ENCODE results near the gene BTBD6. TPM values are rescaled to one million over a fixed set of nuclear protein-coding genes. Genes with fewer than 3 reads are reported as not detected.

BTBD6 gene
- 8.3 and 9.3 TPM in 2 replicates for total RNA-seq (2014; rRNA removed; shearing (Covaris generic))
- 9.8 and 12.7 TPM in 2 replicates for polyA plus RNA-seq (2015; cell fraction: cytosol; rRNA removed)
- 10.1 and 11.2 TPM in 2 replicates for polyA plus RNA-seq (2015; cell fraction: nucleus; rRNA removed)

GRCh38 chr14:105248368-105249181, at the start of gene BTBD6:
Gene BTBD6, plus strand, starts transcription at chr14:105248533. Its CDS starts 179 bp downstream, at chr14:105248712.
- peak; percentile 28 for DNase-seq (ENCODE audit: low read depth)

DNA sequence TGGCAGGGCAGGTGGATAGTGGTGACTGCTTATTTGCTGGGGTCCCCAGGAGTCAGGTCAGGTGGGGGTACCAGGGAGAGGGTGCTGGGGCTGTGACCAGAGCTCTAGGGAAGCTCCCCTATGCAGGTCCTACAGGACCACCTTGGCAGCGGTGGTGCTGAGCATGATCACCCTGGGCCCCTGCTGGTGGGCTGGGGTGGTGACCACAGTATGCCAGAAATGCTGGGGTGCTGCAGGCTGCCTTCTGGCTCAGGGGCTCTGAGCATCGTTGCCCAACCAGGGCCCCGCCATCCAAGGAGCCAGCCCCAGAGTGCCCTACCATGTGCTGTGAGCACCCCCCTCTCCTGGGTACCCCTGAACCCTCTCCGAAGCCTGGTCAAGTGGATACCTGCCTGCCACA, 49.7 kb upstream of the BTBD6 start:
- DNase-seq (ENCODE audit: low read depth): no peak

GRCh38 chr14:105199093-105199492, 49.2 kb upstream of the BTBD6 start:
- peak; percentile 70 for DNase-seq (ENCODE audit: low read depth)

DNA sequence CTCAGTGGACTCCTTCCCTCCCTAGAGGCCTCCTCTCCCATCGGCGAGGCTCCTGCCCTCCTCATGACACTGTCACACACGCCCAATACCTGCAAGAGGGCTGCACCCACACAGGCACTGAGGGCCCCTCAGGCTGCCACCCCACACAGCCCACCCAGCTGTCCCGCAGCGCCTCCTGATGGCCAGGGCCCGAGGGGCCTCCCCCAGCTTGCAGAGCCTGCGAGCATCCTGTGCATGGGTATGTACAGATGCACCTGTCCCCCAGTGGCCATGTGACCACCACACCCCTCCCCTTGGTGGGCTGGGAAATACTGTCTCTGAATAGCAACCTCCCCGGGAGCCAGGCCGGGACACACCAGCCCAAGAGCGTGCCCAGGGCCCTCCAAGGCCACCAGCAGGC, 48.3 kb upstream of the BTBD6 start:
- no peak for DNase-seq (ENCODE audit: low read depth)

- DNase-seq (ENCODE audit: low read depth): no peak
Measured at GRCh38 chr14:105200641-105201040, 47.7 kb upstream of the BTBD6 start.

GRCh38 chr14:105201156-105201924, 47.0 kb upstream of the BTBD6 start:
- no peak for DNase-seq (ENCODE audit: low read depth)

- no peak for DNase-seq (ENCODE audit: low read depth)
Measured at GRCh38 chr14:105201925-105202513, 46.3 kb upstream of the BTBD6 start.

DNA sequence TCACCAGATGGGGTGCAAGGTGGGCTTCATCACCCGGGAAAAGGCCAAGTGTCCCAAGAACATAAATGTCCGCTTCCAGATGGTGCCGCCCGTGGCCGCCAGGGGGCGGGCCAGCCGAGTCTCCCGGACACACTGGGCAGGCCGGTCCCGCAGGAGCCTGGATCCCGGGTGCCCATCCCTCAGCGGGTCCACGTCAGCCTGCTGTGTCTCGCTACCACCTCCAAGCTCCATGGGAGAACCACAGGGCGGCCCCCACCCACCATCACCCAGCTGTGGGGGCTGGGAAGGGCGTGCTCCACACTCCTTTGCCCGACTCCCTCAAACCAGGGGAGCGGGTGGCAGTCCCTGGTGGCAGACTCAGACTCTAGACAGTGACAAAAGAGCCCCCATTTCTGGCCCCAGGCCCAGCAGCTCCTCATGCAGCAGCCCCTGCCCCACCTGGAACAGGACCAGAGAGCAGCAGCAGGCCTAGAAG, 45.2 kb upstream of the BTBD6 start:
- peak; percentile 39 for DNase-seq (ENCODE audit: low read depth)

GRCh38 chr14:105203701-105204100, 44.6 kb upstream of the BTBD6 start:
- no peak for DNase-seq (ENCODE audit: low read depth)

GRCh38 chr14:105204206-105204930, 44.0 kb upstream of the BTBD6 start:
- peak; percentile 15 for DNase-seq (ENCODE audit: low read depth)

DNA sequence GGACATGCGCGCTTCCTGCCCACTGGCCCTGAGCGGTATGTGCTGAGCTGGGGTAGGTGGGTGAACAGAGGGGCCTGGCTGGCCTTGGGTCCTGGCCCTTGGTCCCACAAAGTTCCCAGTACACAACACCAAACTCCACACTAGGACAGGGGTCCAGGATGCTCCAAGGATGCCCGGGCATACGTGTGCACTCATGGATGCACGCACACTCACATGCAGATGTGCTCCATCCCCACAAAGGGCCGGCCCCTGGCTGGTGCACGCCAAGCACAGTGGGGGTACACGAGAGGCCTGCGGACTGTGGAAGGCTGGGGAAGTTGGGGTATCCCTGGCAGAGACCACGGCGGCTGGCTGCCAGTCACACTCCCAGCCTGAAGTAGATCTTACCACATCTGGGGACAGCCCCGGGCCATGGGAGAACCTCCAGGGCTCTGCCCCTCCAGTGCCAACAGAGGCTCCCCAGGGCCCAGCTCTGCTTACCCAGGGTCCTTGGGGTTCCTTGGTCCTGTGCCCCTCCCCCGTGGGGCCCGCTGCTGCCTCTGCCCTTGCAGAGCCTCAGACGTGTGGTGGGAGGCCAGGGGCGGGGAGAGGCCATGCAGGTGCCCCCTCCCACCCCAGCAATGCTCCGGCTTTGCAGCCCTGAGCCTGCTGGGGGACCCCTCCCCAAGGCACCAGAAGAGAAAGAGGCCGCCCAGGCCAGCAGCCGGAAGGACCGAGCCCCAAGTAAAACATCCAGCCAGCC, 43.2 kb upstream of the BTBD6 start:
- DNase-seq (ENCODE audit: low read depth): no peak

DNA sequence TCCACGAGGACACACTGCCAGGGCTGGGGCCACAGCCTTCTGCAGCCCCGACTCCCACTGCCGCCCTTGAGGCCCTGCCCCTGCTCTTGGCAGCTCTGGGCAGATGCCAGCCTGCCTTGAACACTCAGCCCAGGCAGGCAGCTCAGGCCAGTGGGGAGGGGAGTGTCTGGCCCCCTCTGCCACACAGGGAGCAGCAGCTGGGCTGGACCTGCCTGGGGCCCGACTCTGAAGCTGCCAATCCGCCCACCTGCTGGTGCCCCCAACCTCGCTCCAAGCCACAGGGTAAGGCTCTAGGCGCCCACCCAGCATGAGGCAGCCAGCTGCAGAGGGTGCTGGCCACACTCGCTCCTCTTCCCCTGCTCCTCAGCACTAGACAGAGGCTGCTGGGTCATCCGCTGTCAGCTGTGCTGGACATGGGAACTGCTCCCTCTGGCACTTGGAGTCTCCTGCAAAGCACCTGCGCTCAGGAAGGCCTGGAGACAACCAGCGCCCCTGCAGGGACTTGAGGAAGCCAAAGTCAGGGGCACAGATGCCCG, 42.6 kb upstream of the BTBD6 start:
- peak; percentile 24 for DNase-seq (ENCODE audit: low read depth)

DNA sequence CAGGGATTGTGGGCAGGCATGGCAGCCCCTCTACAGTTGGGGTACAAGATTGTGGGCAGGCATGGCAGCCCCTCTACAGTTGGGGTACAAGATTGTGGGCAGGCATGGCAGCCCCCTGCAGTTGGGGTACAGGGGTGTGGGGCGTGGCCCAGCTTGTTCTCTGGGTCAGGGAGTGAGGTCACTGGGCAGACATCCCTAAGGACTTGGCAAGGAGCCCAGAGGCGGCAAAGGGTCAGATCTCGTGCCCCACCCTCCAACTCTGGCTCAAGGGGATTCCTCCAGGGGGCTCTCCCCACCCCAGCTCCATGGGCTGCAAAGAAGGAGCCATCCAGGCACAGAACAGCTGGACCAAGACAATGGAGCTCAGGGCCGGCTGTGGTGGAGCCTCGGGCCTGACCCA, 41.5 kb upstream of the BTBD6 start:
- no peak for DNase-seq (ENCODE audit: low read depth)

GRCh38 chr14:105207460-105207901, 40.9 kb upstream of the BTBD6 start:
- no peak for DNase-seq (ENCODE audit: low read depth)

GRCh38 chr14:105207996-105208737, 40.2 kb upstream of the BTBD6 start:
- DNase-seq (ENCODE audit: low read depth): no peak

DNA sequence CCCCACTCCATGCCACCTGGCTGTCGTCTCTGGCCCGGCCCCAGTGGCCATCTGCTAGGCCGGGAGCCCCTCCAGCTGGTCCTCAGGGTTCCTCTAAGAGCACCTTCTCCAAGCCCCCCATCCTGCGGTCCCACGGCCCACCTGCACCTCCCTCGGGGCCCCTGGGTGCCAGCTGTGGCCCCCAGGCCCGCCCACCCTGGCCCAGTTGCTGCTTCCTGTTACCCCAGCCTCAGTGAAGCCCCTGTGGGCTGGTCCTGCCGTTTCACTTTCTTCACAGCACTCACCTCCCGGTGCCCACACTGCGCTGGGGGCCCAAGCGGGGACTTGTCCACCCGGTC, 39.6 kb upstream of the BTBD6 start:
- DNase-seq (ENCODE audit: low read depth): no peak

- no peak for DNase-seq (ENCODE audit: low read depth)
Measured at GRCh38 chr14:105209091-105209490, 39.2 kb upstream of the BTBD6 start.

DNA sequence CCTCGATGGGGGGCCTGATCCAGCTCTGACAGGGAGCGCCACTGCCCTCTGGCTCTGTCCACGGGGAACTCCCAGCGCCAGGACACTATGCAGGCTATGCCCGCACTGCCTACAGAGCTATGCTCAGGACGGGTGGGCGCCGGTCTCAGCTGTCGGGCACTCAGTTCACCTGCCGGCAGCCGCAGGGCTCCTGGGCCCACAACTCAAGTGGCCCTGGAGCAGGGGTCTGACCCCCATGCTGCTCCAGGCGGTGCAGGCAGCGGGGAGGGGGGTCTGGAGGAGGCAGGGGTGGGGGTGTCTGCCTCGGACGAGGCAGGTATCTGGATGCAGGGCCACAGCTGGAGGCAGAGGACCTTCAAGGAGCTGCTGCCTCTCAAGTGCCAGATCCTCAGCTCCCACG, 38.7 kb upstream of the BTBD6 start:
- DNase-seq (ENCODE audit: low read depth): no peak

DNA sequence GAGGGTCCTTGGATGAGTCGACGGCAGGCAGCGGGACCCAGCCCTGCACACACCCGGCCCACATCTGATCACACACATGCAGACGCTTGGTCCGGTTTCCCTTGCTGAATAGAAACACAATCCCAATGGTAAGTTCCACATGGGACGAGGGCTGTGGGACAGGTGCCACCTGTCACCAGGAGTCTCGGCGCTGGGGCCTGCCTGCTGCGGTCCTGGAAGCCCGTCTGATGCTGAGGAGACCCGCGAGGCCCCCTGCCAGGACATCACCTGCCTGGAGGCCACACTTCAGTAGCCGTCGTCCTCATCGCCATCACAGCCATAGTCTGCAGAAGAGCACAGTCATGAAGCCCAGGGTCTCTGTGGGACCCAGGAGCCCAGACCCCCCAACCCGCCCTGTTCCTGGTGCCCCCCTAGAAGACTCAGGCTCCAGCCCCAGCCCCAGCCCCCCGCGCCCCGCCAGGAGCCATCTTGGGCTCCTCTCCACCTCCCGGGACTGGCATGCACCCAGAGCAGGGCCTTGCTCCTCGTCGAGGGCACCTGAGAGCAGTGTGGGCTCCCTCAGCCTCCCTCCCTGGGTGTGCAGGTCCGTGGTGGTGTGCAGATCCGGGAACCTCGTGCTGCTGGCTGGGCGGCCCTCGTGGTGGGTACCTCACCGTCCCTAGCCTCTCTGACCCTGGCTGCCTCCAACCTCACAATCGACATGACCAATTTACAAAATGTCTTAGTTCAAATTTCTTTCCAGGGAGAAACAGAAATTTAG, 37.9 kb upstream of the BTBD6 start:
- DNase-seq (ENCODE audit: low read depth): no peak
